ENCODE measurements around the gene LDHD.

GRCh38 chr16:75111514-75111940, 5.1 kb downstream of the LDHD start:
- TF ChIP-seq POLR2A (IDR thresholded peaks at IDR 0.05) (no peak), CTCF (IDR thresholded peaks at IDR 0.05) (peak in 1 of 6 experiments; percentile 9)
